ENCODE data around the gene CPNE5. TPM values are rescaled to one million over a fixed set of nuclear protein-coding genes. Genes with fewer than 3 reads are reported as not detected.

CPNE5 gene
- total and polyA plus RNA-seq, 12 donors: 0.26 to 3.5 (median 1.1) TPM; not detected in 1

- 29 to 41% (median 39%) methylated on average over 17 to 24 of the region's 24 CpGs for WGBS, 4 donors
- intact Hi-C loops (cut with DNase I): no loop called here
- H3K27ac ChIP-seq: peak overlapping the region in 4 of 5 donors; percentile 22 to 94 (median 68)
- DNase-seq: peak; percentile 43 to 80 (median 65)
- H3K36me3 ChIP-seq (replicated peaks in 1 of 2): no peaks in the 10 kb centered on the region
- peaks cover 0 to 5% of the 10 kb centered on the region in 2 donors for H3K4me1 ChIP-seq (replicated peaks in 1 of 2)
- no peaks in the 10 kb centered on the region for H3K9me3 ChIP-seq (replicated peaks in 1 of 3)
- H3K27me3 ChIP-seq: no peaks in the 10 kb centered on the region
- H3K4me3 ChIP-seq: peak overlapping the region in 1 of 4 donors; percentile 28
- TF ChIP-seq POLR2A (IDR thresholded peaks at IDR 0.05) (peak in 1 of 2 donors; percentile 19), CTCF (IDR thresholded peaks at IDR 0.05) (peak in 1 of 6 experiments; percentile 20)
These were observed 103.9 kb downstream of the CPNE5 start for GRCh38 chr6:36735110-36736071.

DNA sequence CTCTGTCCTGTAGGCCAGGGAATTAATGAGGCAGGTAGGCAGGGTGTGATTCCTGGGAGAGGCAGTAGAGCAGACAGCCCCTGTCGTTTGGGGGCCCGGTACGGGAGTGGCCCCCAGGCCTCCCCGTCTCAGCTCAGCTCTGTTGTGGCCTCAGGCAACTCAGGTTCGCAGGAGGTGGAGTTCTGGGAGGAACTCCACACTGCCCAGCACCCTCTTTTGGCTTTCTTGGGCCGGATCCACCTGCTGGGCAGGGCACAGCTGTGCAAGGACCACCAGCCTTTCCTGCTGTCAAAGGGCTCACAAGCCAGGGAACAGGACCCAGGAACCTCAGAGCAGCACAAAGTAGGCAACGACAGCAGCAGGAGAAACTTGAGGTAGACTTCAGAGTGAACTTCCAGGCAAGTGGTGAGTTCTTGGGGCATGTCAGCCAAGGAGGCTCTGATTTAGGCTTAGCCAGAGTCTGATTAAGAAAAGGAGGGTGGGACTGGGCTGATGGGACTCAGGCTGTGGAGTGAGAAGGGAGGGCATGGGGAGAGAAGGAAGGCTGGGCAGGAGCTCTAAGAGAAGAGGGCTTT, 104.7 kb downstream of the CPNE5 start:
- H3K4me3 ChIP-seq: peak overlapping the region in 1 of 4 donors; percentile 28
- H3K36me3 ChIP-seq (replicated peaks in 1 of 2): no peaks in the 10 kb centered on the region
- intact Hi-C loops (cut with DNase I): no loop called here
- H3K4me1 ChIP-seq (replicated peaks in 1 of 2): peaks cover 0 to 5% of the 10 kb centered on the region in 2 donors
- 52 to 90% (median 80%) methylated on average over 1 to 7 of the region's 7 CpGs for WGBS, 4 donors
- H3K27me3 ChIP-seq: no peaks in the 10 kb centered on the region
- no peak for DNase-seq
- H3K27ac ChIP-seq: peak overlapping the region in 2 of 5 donors; percentile 73 to 94
- TF ChIP-seq CTCF (IDR thresholded peaks at IDR 0.05): no peak
- TF ChIP-seq POLR2A (IDR thresholded peaks at IDR 0.05): no peak
- H3K9me3 ChIP-seq (replicated peaks in 1 of 3): no peaks in the 10 kb centered on the region

DNA sequence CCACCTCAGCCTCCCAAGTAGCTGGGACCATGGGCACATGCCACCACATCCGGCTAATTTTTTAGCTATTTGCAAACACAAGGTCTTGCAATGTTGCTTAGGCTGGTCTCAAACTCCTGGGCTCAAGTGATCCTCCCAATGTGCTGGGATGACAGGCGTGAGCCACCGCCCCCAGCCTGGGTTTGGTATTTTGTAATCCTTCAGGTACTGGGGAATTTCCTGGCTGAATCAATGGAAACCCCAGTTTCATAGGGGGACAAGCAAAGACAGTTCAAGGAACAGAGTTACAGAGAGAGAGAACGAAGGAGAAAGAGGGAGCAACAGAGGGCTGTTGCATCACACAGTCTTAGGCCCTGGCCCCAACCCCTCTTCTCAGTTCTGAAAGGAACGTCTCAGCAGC, 105.9 kb downstream of the CPNE5 start:
- H3K27ac ChIP-seq: no peak overlapping the region
- no peak overlapping the region for H3K4me3 ChIP-seq
- no peaks in the 10 kb centered on the region for H3K36me3 ChIP-seq (replicated peaks in 1 of 2)
- H3K4me1 ChIP-seq (replicated peaks in 1 of 2): peaks cover 0 to 5% of the 10 kb centered on the region in 2 donors
- no peak for DNase-seq
- intact Hi-C loops (cut with DNase I): no loop called here
- 82 to 95% (median 93%) methylated on average over 5 of the region's 5 CpGs for WGBS, 4 donors
- no peaks in the 10 kb centered on the region for H3K9me3 ChIP-seq (replicated peaks in 1 of 3)
- TF ChIP-seq CTCF (IDR thresholded peaks at IDR 0.05) (no peak), POLR2A (IDR thresholded peaks at IDR 0.05) (no peak)
- no peaks in the 10 kb centered on the region for H3K27me3 ChIP-seq

GRCh38 chr6:36731622-36732310, 107.5 kb downstream of the CPNE5 start:
- Histone ChIP-seq H3K27ac (no peak overlapping the region), H3K4me3 (no peak overlapping the region), H3K36me3 (replicated peaks in 1 of 2) (no peaks in the 10 kb centered on the region), H3K4me1 (replicated peaks in 1 of 2) (peaks cover 0 to 5% of the 10 kb centered on the region in 2 donors), H3K27me3 (no peaks in the 10 kb centered on the region), H3K9me3 (replicated peaks in 1 of 3) (no peaks in the 10 kb centered on the region)
- no peak for DNase-seq
- intact Hi-C loops (cut with DNase I): no loop called here
- WGBS, 4 donors: 82 to 93% (median 87%) methylated on average over 10 to 12 of the region's 12 CpGs
- TF ChIP-seq CTCF (IDR thresholded peaks at IDR 0.05) (no peak), POLR2A (IDR thresholded peaks at IDR 0.05) (no peak)

Measured in adrenal gland (tissue), 12 donors.